ENCODE results near the gene CELF4.

The CELF4 gene

DNA sequence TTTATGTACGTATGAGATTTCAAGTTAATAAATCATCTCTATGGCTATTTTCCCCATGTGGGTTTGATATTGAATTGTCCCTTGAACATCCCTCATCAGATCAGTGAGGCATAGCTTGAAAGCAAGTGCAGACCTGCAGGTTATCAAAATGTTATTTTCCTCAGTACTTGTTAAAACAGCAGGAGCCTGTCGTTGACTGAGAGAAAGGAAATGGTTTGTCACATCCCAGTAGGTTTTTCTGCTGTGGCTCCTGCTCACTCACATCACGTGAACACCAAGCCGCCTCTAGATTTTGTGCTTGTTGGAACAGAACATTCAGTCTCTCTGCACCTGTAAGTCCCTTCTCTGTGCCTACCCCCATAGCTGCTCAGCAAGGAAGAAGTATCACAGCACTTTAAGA is 340.3 kb downstream of the CELF4 start:
- H3K9me3 ChIP-seq (ENCODE audit: control insufficient read depth, insufficient read depth, low read length) = no peaks in the 10 kb centered on the region
- DNase-seq (ENCODE audit: low read depth, low spot score) = no peak
- H3K4me3 ChIP-seq (ENCODE audit: low read length) = no peak overlapping the region
- no CpG with 5 or more reads among the region's 4 CpGs for WGBS (ENCODE audit: insufficient coverage, insufficient read length)
- no peak overlapping the region for H3K27ac ChIP-seq (ENCODE audit: low read length)
- no peaks in the 10 kb centered on the region for H3K36me3 ChIP-seq (ENCODE audit: control insufficient read depth, insufficient read depth, low read length)
- H3K4me1 ChIP-seq (ENCODE audit: control insufficient read depth, insufficient read depth, low read length) = no peaks in the 10 kb centered on the region
- no peaks in the 10 kb centered on the region for H3K27me3 ChIP-seq (ENCODE audit: control insufficient read depth, insufficient read depth, low read length)

DNA sequence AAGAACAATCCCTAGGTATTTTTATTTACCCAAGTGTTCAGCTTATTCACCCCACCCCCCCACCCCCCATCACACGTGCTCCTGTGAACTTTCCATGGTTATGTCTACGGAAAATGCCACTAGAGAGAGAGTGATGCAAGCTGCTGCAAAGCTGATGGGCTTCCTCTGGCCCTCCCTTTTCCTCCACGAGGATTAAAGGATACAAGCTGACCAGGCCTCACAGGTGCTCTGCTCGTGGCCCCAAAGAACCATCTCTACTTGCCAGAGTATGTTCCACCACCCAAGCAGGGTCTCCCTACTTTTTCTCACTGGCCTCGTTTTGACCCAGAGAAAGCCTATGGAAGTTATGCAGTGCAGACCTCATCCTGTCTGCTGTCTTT is 342.6 kb downstream of the CELF4 start:
- Histone ChIP-seq H3K9me3 (ENCODE audit: control insufficient read depth, insufficient read depth, low read length) (no peaks in the 10 kb centered on the region), H3K36me3 (ENCODE audit: control insufficient read depth, insufficient read depth, low read length) (no peaks in the 10 kb centered on the region), H3K4me3 (ENCODE audit: low read length) (no peak overlapping the region), H3K27me3 (ENCODE audit: control insufficient read depth, insufficient read depth, low read length) (no peaks in the 10 kb centered on the region; the same call in 1 of the 2 replicates), H3K27ac (ENCODE audit: low read length) (no peak overlapping the region), H3K4me1 (ENCODE audit: control insufficient read depth, insufficient read depth, low read length) (no peaks in the 10 kb centered on the region)
- DNase-seq (ENCODE audit: low read depth, low spot score) = no peak
- no CpG with 5 or more reads among the region's 5 CpGs for WGBS (ENCODE audit: insufficient coverage, insufficient read length)

DNA sequence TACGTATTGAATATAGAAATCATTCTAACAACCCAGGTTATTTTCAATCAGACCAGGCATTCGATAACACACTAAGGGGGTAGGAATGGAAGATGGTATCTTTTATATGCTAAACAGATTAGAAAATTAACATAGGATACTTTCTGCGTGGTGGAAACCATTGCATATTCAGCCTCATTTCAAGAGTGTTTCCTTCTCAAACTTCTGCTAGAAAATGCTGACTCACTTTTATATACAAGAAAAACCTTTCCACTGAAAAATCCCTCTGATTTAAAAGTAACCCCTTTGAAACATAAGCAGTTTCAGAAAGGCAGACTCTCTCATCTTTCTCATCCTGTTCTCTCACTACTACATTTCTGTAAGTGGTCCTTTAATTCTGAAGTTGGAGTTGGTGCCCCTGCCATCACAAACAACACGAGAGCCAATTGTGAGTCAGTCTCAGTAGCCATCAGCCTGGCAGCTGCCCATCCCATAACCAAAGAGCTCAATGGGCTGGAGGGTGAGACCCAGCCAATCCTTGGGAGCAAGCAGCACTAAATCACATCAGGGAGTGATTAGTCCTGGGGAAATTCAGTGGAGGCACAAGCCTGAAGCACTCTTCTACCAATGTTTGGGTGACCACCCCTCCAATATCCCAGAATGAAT is 343.1 kb downstream of the CELF4 start:
- no CpG with 5 or more reads among the region's 4 CpGs for WGBS (ENCODE audit: insufficient coverage, insufficient read length)
- no peak overlapping the region for H3K27ac ChIP-seq (ENCODE audit: low read length)
- no peak for DNase-seq (ENCODE audit: low read depth, low spot score)
- no peaks in the 10 kb centered on the region for H3K4me1 ChIP-seq (ENCODE audit: control insufficient read depth, insufficient read depth, low read length)
- no peaks in the 10 kb centered on the region for H3K9me3 ChIP-seq (ENCODE audit: control insufficient read depth, insufficient read depth, low read length)
- H3K4me3 ChIP-seq (ENCODE audit: low read length) = no peak overlapping the region
- no peaks in the 10 kb centered on the region for H3K36me3 ChIP-seq (ENCODE audit: control insufficient read depth, insufficient read depth, low read length)
- no peaks in the 10 kb centered on the region; the same call in 1 of the 2 replicates for H3K27me3 ChIP-seq (ENCODE audit: control insufficient read depth, insufficient read depth, low read length)

DNA sequence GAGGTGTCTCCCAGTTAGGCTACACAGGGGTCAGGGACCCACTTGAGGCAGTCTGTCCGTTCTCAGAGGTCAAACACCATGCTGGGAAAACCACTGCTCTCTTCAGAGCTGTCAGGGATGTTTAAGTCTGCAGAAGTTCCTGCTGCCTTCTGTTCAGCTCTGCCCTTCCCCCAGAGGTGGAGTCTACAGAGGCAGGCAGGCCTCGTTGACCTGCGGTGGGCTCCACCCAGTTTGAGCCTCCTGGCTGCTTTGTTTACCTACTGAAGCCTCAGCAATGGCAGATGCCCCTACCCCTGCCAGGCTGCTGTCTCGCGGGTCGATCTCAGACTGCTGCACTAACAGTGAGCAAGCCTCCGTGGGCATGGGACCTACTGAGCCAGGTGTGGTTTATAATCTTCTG is 346.3 kb downstream of the CELF4 start:
- Histone ChIP-seq H3K4me1 (ENCODE audit: control insufficient read depth, insufficient read depth, low read length) (no peaks in the 10 kb centered on the region), H3K36me3 (ENCODE audit: control insufficient read depth, insufficient read depth, low read length) (no peaks in the 10 kb centered on the region), H3K4me3 (ENCODE audit: low read length) (no peak overlapping the region), H3K27me3 (ENCODE audit: control insufficient read depth, insufficient read depth, low read length) (peaks cover 2% of the 10 kb centered on the region; the same call in 1 of the 2 replicates), H3K9me3 (ENCODE audit: control insufficient read depth, insufficient read depth, low read length) (no peaks in the 10 kb centered on the region), H3K27ac (ENCODE audit: low read length) (no peak overlapping the region)
- WGBS (ENCODE audit: insufficient coverage, insufficient read length) = no CpG with 5 or more reads among the region's 7 CpGs
- no peak for DNase-seq (ENCODE audit: low read depth, low spot score)

GRCh38 chr18:37218022-37218590 is 347.5 kb downstream of the CELF4 start:
- Histone ChIP-seq H3K36me3 (ENCODE audit: control insufficient read depth, insufficient read depth, low read length) (no peaks in the 10 kb centered on the region), H3K4me3 (ENCODE audit: low read length) (no peak overlapping the region), H3K4me1 (ENCODE audit: control insufficient read depth, insufficient read depth, low read length) (no peaks in the 10 kb centered on the region), H3K27me3 (ENCODE audit: control insufficient read depth, insufficient read depth, low read length) (peaks cover 2% of the 10 kb centered on the region; the same call in 1 of the 2 replicates), H3K9me3 (ENCODE audit: control insufficient read depth, insufficient read depth, low read length) (no peaks in the 10 kb centered on the region), H3K27ac (ENCODE audit: low read length) (no peak overlapping the region)
- no CpG with 5 or more reads among the region's 2 CpGs for WGBS (ENCODE audit: insufficient coverage, insufficient read length)
- DNase-seq (ENCODE audit: low read depth, low spot score) = peak; percentile 54

DNA sequence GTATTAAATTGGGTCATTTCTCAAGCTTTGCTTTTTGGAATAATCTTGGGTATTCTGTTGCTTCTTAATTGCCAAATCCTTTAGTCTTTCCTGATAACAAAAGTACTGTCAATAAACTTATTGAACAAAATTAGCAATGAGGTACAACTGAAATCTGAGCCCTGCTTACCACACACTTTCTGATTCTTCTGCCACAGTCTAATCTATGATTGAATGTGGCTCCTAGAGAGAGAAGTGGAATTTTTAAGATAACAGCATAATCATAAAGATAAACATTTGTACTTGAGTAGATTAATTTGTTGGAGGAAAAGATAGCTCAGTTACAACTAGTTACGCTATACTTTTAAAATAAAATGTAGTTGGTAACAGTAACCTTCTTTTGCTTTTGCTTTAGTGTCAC is 354.8 kb downstream of the CELF4 start:
- Histone ChIP-seq H3K4me3 (ENCODE audit: low read length) (no peak overlapping the region), H3K27ac (ENCODE audit: low read length) (no peak overlapping the region), H3K36me3 (ENCODE audit: control insufficient read depth, insufficient read depth, low read length) (no peaks in the 10 kb centered on the region), H3K4me1 (ENCODE audit: control insufficient read depth, insufficient read depth, low read length) (no peaks in the 10 kb centered on the region), H3K9me3 (ENCODE audit: control insufficient read depth, insufficient read depth, low read length) (no peaks in the 10 kb centered on the region), H3K27me3 (ENCODE audit: control insufficient read depth, insufficient read depth, low read length) (no peaks in the 10 kb centered on the region)
- DNase-seq (ENCODE audit: low read depth, low spot score) = no peak
- no CpG with 5 or more reads among the region's 1 CpG for WGBS (ENCODE audit: insufficient coverage, insufficient read length)

GRCh38 chr18:37207343-37207742 is 358.3 kb downstream of the CELF4 start:
- no peak for DNase-seq (ENCODE audit: low read depth, low spot score)
- no peaks in the 10 kb centered on the region for H3K9me3 ChIP-seq (ENCODE audit: control insufficient read depth, insufficient read depth, low read length)
- no peak overlapping the region for H3K4me3 ChIP-seq (ENCODE audit: low read length)
- H3K27me3 ChIP-seq (ENCODE audit: control insufficient read depth, insufficient read depth, low read length) = no peaks in the 10 kb centered on the region
- no CpG with 5 or more reads among the region's 1 CpG for WGBS (ENCODE audit: insufficient coverage, insufficient read length)
- H3K27ac ChIP-seq (ENCODE audit: low read length) = no peak overlapping the region
- H3K4me1 ChIP-seq (ENCODE audit: control insufficient read depth, insufficient read depth, low read length) = no peaks in the 10 kb centered on the region
- no peaks in the 10 kb centered on the region for H3K36me3 ChIP-seq (ENCODE audit: control insufficient read depth, insufficient read depth, low read length)

GRCh38 chr18:37199741-37200140 is 365.9 kb downstream of the CELF4 start:
- Histone ChIP-seq H3K4me3 (ENCODE audit: low read length) (no peak overlapping the region), H3K27me3 (ENCODE audit: control insufficient read depth, insufficient read depth, low read length) (no peaks in the 10 kb centered on the region), H3K4me1 (ENCODE audit: control insufficient read depth, insufficient read depth, low read length) (no peaks in the 10 kb centered on the region), H3K27ac (ENCODE audit: low read length) (no peak overlapping the region), H3K9me3 (ENCODE audit: control insufficient read depth, insufficient read depth, low read length) (no peaks in the 10 kb centered on the region), H3K36me3 (ENCODE audit: control insufficient read depth, insufficient read depth, low read length) (no peaks in the 10 kb centered on the region)
- no peak for DNase-seq (ENCODE audit: low read depth, low spot score)
- 100% methylated on average over 2 of the region's 2 CpGs for WGBS (ENCODE audit: insufficient coverage, insufficient read length)
